Neural cell (in vitro differentiated cells): ENCODE data around the gene NFE2L3. TPM values are rescaled to one million over a fixed set of nuclear protein-coding genes. Genes with fewer than 3 reads are reported as not detected.

Experiments
- H2AFZ ChIP-seq: fragments of 200-600, 300-800 bp; sonication (generic), shearing (Covaris generic); 2 replicates; pipeline ENCODE4 v1.6.0; 2014; ENCODE audit warnings: low read depth, mild to moderate bottlenecking, antibody characterized with exemption, low read length, moderate library complexity
- H3F3A ChIP-seq: fragments of 200-600 bp; shearing (Covaris generic); 2 replicates; pipeline ENCODE4 v1.6.1; 2016; ENCODE audit warnings: mild to moderate bottlenecking, moderate library complexity, mixed read lengths, antibody characterized with exemption, low read length; ENCODE audit not compliant: insufficient read depth, poor library complexity, severe bottlenecking
- H3K27ac ChIP-seq: fragments of 200-600, 300-800 bp; sonication (generic), shearing (Covaris generic); 2 replicates; pipeline ENCODE4 v1.5.1; 2014; ENCODE audit warnings: mild to moderate bottlenecking, low read length, moderate library complexity
- H3K27me3 ChIP-seq: fragments of 300-800, 200-600 bp; sonication (generic), shearing (Covaris generic); 2 replicates; pipeline ENCODE4 v1.6.0; 2014; ENCODE audit warnings: mild to moderate bottlenecking, low read depth, low read length, moderate library complexity; ENCODE audit not compliant: insufficient read depth
- H3K36me3 ChIP-seq: fragments of 300-800, 200-600 bp; sonication (generic), shearing (Covaris generic); 2 replicates; pipeline ENCODE4 v1.5.1; 2014; ENCODE audit warnings: mild to moderate bottlenecking, antibody characterized with exemption, low read length, moderate library complexity; ENCODE audit not compliant: insufficient read depth
- H3K4me2 ChIP-seq: fragments of 300-800, 200-600 bp; sonication (generic), shearing (Covaris generic); 2 replicates; pipeline ENCODE4 v1.6.0; 2014; ENCODE audit warnings: mild to moderate bottlenecking, low read length
- H3K4me3 ChIP-seq: fragments of 300-800, 200-600 bp; sonication (generic), shearing (Covaris generic); 2 replicates; pipeline ENCODE4 v1.5.1; 2014; ENCODE audit warnings: mild to moderate bottlenecking, low read length, moderate library complexity
- H3K79me2 ChIP-seq: fragments of 200-600 bp; shearing (Covaris generic); replicated peaks from 2 replicates; pipeline ENCODE4 v1.6.0; 2014; ENCODE audit warnings: mild to moderate bottlenecking, low read length, moderate library complexity; ENCODE audit not compliant: insufficient read depth
- H3K9ac ChIP-seq: fragments of 300-800, 200-600 bp; sonication (generic), shearing (Covaris generic); 2 replicates; pipeline ENCODE4 v1.6.1; 2016; ENCODE audit warnings: mild to moderate bottlenecking, low read length, mixed read lengths
- H3K9me2 ChIP-seq: fragments of 200-600 bp; shearing (Covaris generic); 2 replicates; pipeline ENCODE4 v1.6.1; 2016; ENCODE audit warnings: mild to moderate bottlenecking, low read length, mixed read lengths; ENCODE audit not compliant: insufficient read depth
- H3K9me3 ChIP-seq: fragments of 200-600, 300-800 bp; sonication (generic), shearing (Covaris generic); 2 replicates; pipeline ENCODE4 v1.6.1; 2016; ENCODE audit warnings: mild to moderate bottlenecking, mixed run types, low read length, moderate library complexity, mixed read lengths
- H4K20me1 ChIP-seq: fragments of 200-600 bp; shearing (Covaris generic); 2 replicates; pipeline ENCODE4 v1.6.1; 2016; ENCODE audit warnings: mild to moderate bottlenecking, mixed run types; ENCODE audit not compliant: insufficient read depth
- CTCF ChIP-seq: fragments of 450-650 bp; IDR thresholded peaks from 2 replicates; pipeline ENCODE4 v1.5.1; 2014; ENCODE audit warnings: antibody characterized with exemption, mild to moderate bottlenecking, moderate library complexity; ENCODE audit not compliant: poor library complexity, severe bottlenecking
- EP300 ChIP-seq: fragments of 450-650 bp; conservative IDR thresholded peaks from 2 replicates; pipeline ENCODE4 v1.6.1; 2014; ENCODE audit warnings: antibody characterized with exemption, mild to moderate bottlenecking, moderate library complexity; ENCODE audit not compliant: poor library complexity, severe bottlenecking
- MXI1 ChIP-seq: fragments of 450-650 bp; conservative IDR thresholded peaks from 2 replicates; pipeline ENCODE4 v1.6.1; 2014; ENCODE audit warnings: antibody characterized with exemption, mild to moderate bottlenecking; ENCODE audit not compliant: poor library complexity, severe bottlenecking
- POLR2AphosphoS5 ChIP-seq: IDR thresholded peaks from 2 replicates; pipeline ENCODE4 v1.6.1; 2012
- RAD21 ChIP-seq: fragments of 450-650 bp; conservative IDR thresholded peaks from 2 replicates; pipeline ENCODE4 v1.6.1; 2014; ENCODE audit warnings: antibody characterized with exemption, mild to moderate bottlenecking, moderate library complexity
- REST ChIP-seq: IDR thresholded peaks from 2 replicates; pipeline ENCODE4 v1.6.1; 2012; ENCODE audit warnings: borderline replicate concordance
- SMC3 ChIP-seq: fragments of 450-650 bp; conservative IDR thresholded peaks from 2 replicates; pipeline ENCODE4 v1.6.1; 2014; ENCODE audit warnings: antibody characterized with exemption, mild to moderate bottlenecking, moderate library complexity; ENCODE audit not compliant: poor library complexity
- TAF1 ChIP-seq: IDR thresholded peaks from 2 replicates; pipeline ENCODE4 v1.6.1; 2012; ENCODE audit warnings: low read depth
- polyA plus RNA-seq: library from polyadenylated mRNA; depleted of rRNA; stranded (reverse); fragments of >200 nt; gene quantifications from 2 replicates; pipeline ENCODE4 v1.2.3, GENCODE V29; 2014

Gene NFE2L3
- polyA plus RNA-seq, 1 donor from 2014 or later: 2.9 TPM

GRCh38 chr7:26195182-26195581 lies 43.2 kb downstream of the NFE2L3 start:
- Histone ChIP-seq H2AFZ (no peak overlapping the region), H3K27ac (no peak overlapping the region), H3K27me3 (no peaks in the 10 kb centered on the region), H3K9ac (no peak overlapping the region), H3K4me3 (peak overlapping the region; percentile 90), H3F3A (peaks cover 4% of the 10 kb centered on the region), H3K79me2 (peaks cover 84% of the 10 kb centered on the region), H3K4me2 (no peak overlapping the region), H3K36me3 (peaks cover 25% of the 10 kb centered on the region), H4K20me1 (peaks cover 59% of the 10 kb centered on the region), H3K9me3 (no peaks in the 10 kb centered on the region), H3K9me2 (no peaks in the 10 kb centered on the region)
- TF ChIP-seq SMC3: no peak

- no peak overlapping the region for H3K27ac ChIP-seq
- H3K4me3 ChIP-seq: peak overlapping the region; percentile 90
- H3K9ac ChIP-seq: no peak overlapping the region
- peaks cover 4% of the 10 kb centered on the region for H3F3A ChIP-seq
- H3K9me2 ChIP-seq: no peaks in the 10 kb centered on the region
- TF ChIP-seq RAD21 (no peak), POLR2AphosphoS5 (no peak), EP300 (no peak), CTCF (no peak), MXI1 (no peak)
- H3K79me2 ChIP-seq: peaks cover 83% of the 10 kb centered on the region
- H3K4me2 ChIP-seq: no peak overlapping the region
- peaks cover 17% of the 10 kb centered on the region for H3K36me3 ChIP-seq
- peaks cover 50% of the 10 kb centered on the region for H4K20me1 ChIP-seq
- H3K9me3 ChIP-seq: no peaks in the 10 kb centered on the region
- no peak overlapping the region for H2AFZ ChIP-seq
- H3K27me3 ChIP-seq: no peaks in the 10 kb centered on the region
Measured at GRCh38 chr7:26195867-26196657, 44.1 kb downstream of the NFE2L3 start.

GRCh38 chr7:26197153-26198115 lies 45.4 kb downstream of the NFE2L3 start:
- Histone ChIP-seq H4K20me1 (peaks cover 49% of the 10 kb centered on the region), H3K79me2 (peaks cover 82% of the 10 kb centered on the region), H3K36me3 (peaks cover 12% of the 10 kb centered on the region), H3K27ac (no peak overlapping the region), H3K9me2 (no peaks in the 10 kb centered on the region), H3K4me2 (peak overlapping the region; percentile 85), H3K27me3 (no peaks in the 10 kb centered on the region), H3K9me3 (no peaks in the 10 kb centered on the region), H2AFZ (no peak overlapping the region), H3F3A (peaks cover 4% of the 10 kb centered on the region), H3K9ac (no peak overlapping the region), H3K4me3 (peak overlapping the region; percentile 90)
- TF ChIP-seq POLR2AphosphoS5: no peak
- TF ChIP-seq MXI1: no peak
- TF ChIP-seq SMC3: no peak
- TF ChIP-seq TAF1: no peak
- no peak for TF ChIP-seq REST
- no peak for TF ChIP-seq CTCF
